Measurements from ENCODE around the gene YEATS4. TPM values are rescaled to one million over a fixed set of nuclear protein-coding genes. Genes with fewer than 3 reads are reported as not detected.

YEATS4 gene
- total and polyA plus RNA-seq, 2 experiments from 2014 or later: 64.7 to 90.5 TPM

DNA sequence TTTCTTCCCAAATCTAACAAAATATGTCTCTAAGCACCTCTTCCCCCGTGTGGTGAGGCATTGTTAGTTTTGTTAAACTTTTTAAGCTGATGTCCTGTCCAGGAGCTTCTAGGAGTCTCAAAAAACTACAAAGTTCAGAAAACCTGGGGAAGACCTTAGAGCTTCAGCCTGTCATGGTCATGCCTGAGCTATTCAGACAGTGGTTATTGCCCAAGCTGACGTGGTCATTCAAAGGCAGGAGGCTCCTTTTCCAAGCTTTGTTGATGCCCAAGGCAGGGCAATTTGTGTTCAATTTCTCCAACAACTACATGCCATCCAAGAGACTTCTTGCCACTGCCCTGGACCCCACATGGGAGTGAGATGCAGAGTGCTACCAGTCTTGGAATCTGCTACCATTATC lies 17.1 kb upstream of the YEATS4 start:
- no peaks in the 10 kb centered on the region for H3K27me3 ChIP-seq (ENCODE audit: insufficient read depth)
- no peaks in the 10 kb centered on the region for H3K9me3 Mint-ChIP-seq
- H3K9me2 ChIP-seq (ENCODE audit: insufficient read depth): no peaks in the 10 kb centered on the region
- no peak overlapping the region for H3K27ac Mint-ChIP-seq
- H3K36me3 ChIP-seq (ENCODE audit: insufficient read depth): no peaks in the 10 kb centered on the region
- no peak overlapping the region for H3K27ac ChIP-seq (ENCODE audit: low read depth)
- no peaks in the 10 kb centered on the region for H3K4me1 ChIP-seq (ENCODE audit: insufficient read depth)
- peaks cover 2% of the 10 kb centered on the region for H3K27me3 Mint-ChIP-seq (ENCODE audit: insufficient read depth, low read depth, poor library complexity)
- H3K4me3 Mint-ChIP-seq: no peak overlapping the region
- DNase-seq (ENCODE audit: low spot score): no peak
- H3K4me3 ChIP-seq: no peak overlapping the region
- peaks cover 11% of the 10 kb centered on the region for H3K4me1 Mint-ChIP-seq
- TF ChIP-seq EZH2 (IDR thresholded peaks at IDR 0.05; ENCODE audit: low read depth, unreplicated experiment): no peak
- TF ChIP-seq JUNB (IDR thresholded peaks at IDR 0.05; ENCODE audit: unreplicated experiment): no peak
- ATAC-seq: no peak
- H2AFZ ChIP-seq: peak overlapping the region; percentile 78; the same call in 1 of the 2 replicates
- no peaks in the 10 kb centered on the region for H4K20me1 ChIP-seq (replicated peaks; ENCODE audit: insufficient read depth)
- no peak overlapping the region for H3K4me2 ChIP-seq
- no peaks in the 10 kb centered on the region for H3F3A ChIP-seq (replicated peaks; ENCODE audit: low read depth)
- H3K36me3 Mint-ChIP-seq (ENCODE audit: low read depth): no peaks in the 10 kb centered on the region
- no peaks in the 10 kb centered on the region for H3K79me2 ChIP-seq (replicated peaks; ENCODE audit: insufficient read depth)

GRCh38 chr12:69343357-69343756 lies 16.2 kb upstream of the YEATS4 start:
- DNase-seq (ENCODE audit: low spot score): no peak
- Mint-ChIP-seq H3K27me3 (ENCODE audit: insufficient read depth, low read depth, poor library complexity) (peaks cover 2% of the 10 kb centered on the region), H3K9me3 (no peaks in the 10 kb centered on the region), H3K36me3 (ENCODE audit: low read depth) (no peaks in the 10 kb centered on the region), H3K4me1 (peaks cover 12% of the 10 kb centered on the region), H3K4me3 (no peak overlapping the region), H3K27ac (no peak overlapping the region)
- H3K36me3 ChIP-seq (ENCODE audit: insufficient read depth): no peaks in the 10 kb centered on the region
- H3K27ac ChIP-seq (ENCODE audit: low read depth): no peak overlapping the region
- no peaks in the 10 kb centered on the region for H4K20me1 ChIP-seq (replicated peaks; ENCODE audit: insufficient read depth)
- ATAC-seq: no peak
- H2AFZ ChIP-seq: peak overlapping the region; percentile 77; the same call in 1 of the 2 replicates
- H3K4me1 ChIP-seq (ENCODE audit: insufficient read depth): no peaks in the 10 kb centered on the region
- TF ChIP-seq NANOG (IDR thresholded peaks at IDR 0.05; ENCODE audit: borderline replicate concordance) (no peak), EZH2 (IDR thresholded peaks at IDR 0.05; ENCODE audit: low read depth, unreplicated experiment) (no peak), STAT1 (IDR thresholded peaks at IDR 0.05; ENCODE audit: unreplicated experiment) (no peak), CREB1 (CRISPR knock-in tag; IDR thresholded peaks at IDR 0.05; ENCODE audit: low read depth) (no peak), POLR2AphosphoS5 (IDR thresholded peaks at IDR 0.05; ENCODE audit: low read depth) (no peak), EZH2phosphoT487 (IDR thresholded peaks at IDR 0.05; ENCODE audit: unreplicated experiment) (no peak)
- H3K4me2 ChIP-seq: no peak overlapping the region
- H3K27me3 ChIP-seq (ENCODE audit: insufficient read depth): no peaks in the 10 kb centered on the region
- no peak overlapping the region for H3K4me3 ChIP-seq
- no peaks in the 10 kb centered on the region for H3K9me2 ChIP-seq (ENCODE audit: insufficient read depth)
- no peaks in the 10 kb centered on the region for H3F3A ChIP-seq (replicated peaks; ENCODE audit: low read depth)
- no peaks in the 10 kb centered on the region for H3K79me2 ChIP-seq (replicated peaks; ENCODE audit: insufficient read depth)

- H3K27me3 ChIP-seq (ENCODE audit: insufficient read depth): no peaks in the 10 kb centered on the region
- H3K4me1 ChIP-seq (ENCODE audit: insufficient read depth): no peaks in the 10 kb centered on the region
- Mint-ChIP-seq H3K36me3 (ENCODE audit: low read depth) (no peaks in the 10 kb centered on the region), H3K4me3 (no peak overlapping the region), H3K9me3 (no peaks in the 10 kb centered on the region), H3K4me1 (peaks cover 13% of the 10 kb centered on the region), H3K27me3 (ENCODE audit: insufficient read depth, low read depth, poor library complexity) (peaks cover 2% of the 10 kb centered on the region), H3K27ac (no peak overlapping the region; the same call in 1 of the 2 replicates)
- peak overlapping the region; percentile 77; the same call in 1 of the 2 replicates for H2AFZ ChIP-seq
- ATAC-seq (no peak), DNase-seq (ENCODE audit: low spot score) (no peak)
- H3K9me2 ChIP-seq (ENCODE audit: insufficient read depth): no peaks in the 10 kb centered on the region
- H3K79me2 ChIP-seq (replicated peaks; ENCODE audit: insufficient read depth): no peaks in the 10 kb centered on the region
- H3K4me3 ChIP-seq: no peak overlapping the region
- TF ChIP-seq, protein P1, sequence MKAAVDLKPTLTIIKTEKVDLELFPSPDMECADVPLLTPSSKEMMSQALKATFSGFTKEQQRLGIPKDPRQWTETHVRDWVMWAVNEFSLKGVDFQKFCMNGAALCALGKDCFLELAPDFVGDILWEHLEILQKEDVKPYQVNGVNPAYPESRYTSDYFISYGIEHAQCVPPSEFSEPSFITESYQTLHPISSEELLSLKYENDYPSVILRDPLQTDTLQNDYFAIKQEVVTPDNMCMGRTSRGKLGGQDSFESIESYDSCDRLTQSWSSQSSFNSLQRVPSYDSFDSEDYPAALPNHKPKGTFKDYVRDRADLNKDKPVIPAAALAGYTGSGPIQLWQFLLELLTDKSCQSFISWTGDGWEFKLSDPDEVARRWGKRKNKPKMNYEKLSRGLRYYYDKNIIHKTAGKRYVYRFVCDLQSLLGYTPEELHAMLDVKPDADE (IDR thresholded peaks at IDR 0.05): no peak
- TF ChIP-seq STAT1 (IDR thresholded peaks at IDR 0.05; ENCODE audit: unreplicated experiment) (no peak), EZH2 (IDR thresholded peaks at IDR 0.05; ENCODE audit: low read depth, unreplicated experiment) (no peak), ZNF114 (CRISPR knock-in tag; IDR thresholded peaks at IDR 0.05) (no peak)
- H3K27ac ChIP-seq (ENCODE audit: low read depth): no peak overlapping the region
- no peaks in the 10 kb centered on the region for H3F3A ChIP-seq (replicated peaks; ENCODE audit: low read depth)
- no peaks in the 10 kb centered on the region for H3K36me3 ChIP-seq (ENCODE audit: insufficient read depth)
- no peaks in the 10 kb centered on the region for H4K20me1 ChIP-seq (replicated peaks; ENCODE audit: insufficient read depth)
- H3K4me2 ChIP-seq: no peak overlapping the region
These were observed 15.5 kb upstream of the YEATS4 start for GRCh38 chr12:69343885-69344612.
